Measurements from ENCODE around the gene CENPX. TPM values are rescaled to one million over a fixed set of nuclear protein-coding genes. Genes with fewer than 3 reads are reported as not detected.

The CENPX gene
- polyA plus RNA-seq, 1 experiment = 57.0 TPM

GRCh38 chr17:82016875-82017459 lies 5.7 kb downstream of the CENPX start:
- no peaks in the 10 kb centered on the region for H3K27me3 ChIP-seq (ENCODE audit: control insufficient read depth, insufficient read depth, low read length)
- H3K4me3 ChIP-seq (ENCODE audit: low read depth, low read length) = no peak overlapping the region
- POLR2A ChIA-PET = no interaction called here
- TF ChIP-seq CTCF (IDR thresholded peaks at IDR 0.05; ENCODE audit: insufficient read depth, low read depth, low read length) = no peak
- CTCF ChIA-PET = interaction anchor here (0.8 to 11.6 kb wide), 2 partner anchors 57 to 64 kb away, joined by 3 to 218 read pairs; partner anchors contain the start of gene NOTUM
- DNase-seq (ENCODE audit: low read depth) = no peak
- H3K36me3 ChIP-seq (ENCODE audit: control insufficient read depth, insufficient read depth, low read length) = peaks cover 14% of the 10 kb centered on the region

- H3K4me3 ChIP-seq (ENCODE audit: low read depth, low read length) = no peak overlapping the region
- no peak for TF ChIP-seq CTCF (IDR thresholded peaks at IDR 0.05; ENCODE audit: insufficient read depth, low read depth, low read length)
- peaks cover 15% of the 10 kb centered on the region for H3K36me3 ChIP-seq (ENCODE audit: control insufficient read depth, insufficient read depth, low read length)
- no peak for DNase-seq (ENCODE audit: low read depth)
- CTCF ChIA-PET = interaction anchor here (0.8 to 11.6 kb wide), 3 partner anchors 14 to 63 kb away, joined by 3 to 218 read pairs (median 3); partner anchors contain the start of gene NOTUM
- POLR2A ChIA-PET = no interaction called here
- no peaks in the 10 kb centered on the region for H3K27me3 ChIP-seq (ENCODE audit: control insufficient read depth, insufficient read depth, low read length)
These were observed 6.4 kb downstream of the CENPX start for GRCh38 chr17:82016061-82016874.

- DNase-seq (ENCODE audit: low read depth) = no peak
- POLR2A ChIA-PET = no interaction called here
These were observed 7.2 kb downstream of the CENPX start for GRCh38 chr17:82015311-82015971.

GRCh38 chr17:82014971-82015310 lies 7.7 kb downstream of the CENPX start:
- Histone ChIP-seq H3K4me3 (ENCODE audit: low read depth, low read length) (no peak overlapping the region), H3K27me3 (ENCODE audit: control insufficient read depth, insufficient read depth, low read length) (no peaks in the 10 kb centered on the region), H3K36me3 (ENCODE audit: control insufficient read depth, insufficient read depth, low read length) (peaks cover 15% of the 10 kb centered on the region)
- no peak for TF ChIP-seq CTCF (IDR thresholded peaks at IDR 0.05; ENCODE audit: insufficient read depth, low read depth, low read length)
- DNase-seq (ENCODE audit: low read depth) = no peak
- ChIA-PET POLR2A (no interaction called here), CTCF (interaction anchor here (11.6 kb wide), 1 partner anchor 55 kb away, joined by 218 read pairs; the partner anchor contains the start of gene NOTUM)

More at GRCh38 chr17:82015311-82015971, 7.2 kb downstream of the CENPX start:
- Histone ChIP-seq H3K4me3 (ENCODE audit: low read depth, low read length) (no peak overlapping the region), H3K36me3 (ENCODE audit: control insufficient read depth, insufficient read depth, low read length) (peaks cover 15% of the 10 kb centered on the region), H3K27me3 (ENCODE audit: control insufficient read depth, insufficient read depth, low read length) (no peaks in the 10 kb centered on the region)
- no peak for TF ChIP-seq CTCF (IDR thresholded peaks at IDR 0.05; ENCODE audit: insufficient read depth, low read depth, low read length)
- CTCF ChIA-PET = interaction anchor here (1.0 to 11.6 kb wide), 2 partner anchors 15 to 55 kb away, joined by 3 to 218 read pairs; partner anchors contain the start of gene NOTUM

- peaks cover 15% of the 10 kb centered on the region for H3K36me3 ChIP-seq (ENCODE audit: control insufficient read depth, insufficient read depth, low read length)
- no peak for DNase-seq (ENCODE audit: low read depth)
- H3K4me3 ChIP-seq (ENCODE audit: low read depth, low read length) = no peak overlapping the region
- TF ChIP-seq CTCF (IDR thresholded peaks at IDR 0.05; ENCODE audit: insufficient read depth, low read depth, low read length) = no peak
- CTCF ChIA-PET = interaction anchor here (1.5 to 11.6 kb wide), 2 partner anchors 10 to 54 kb away, joined by 4 to 218 read pairs; partner anchors contain the start of gene NOTUM
- POLR2A ChIA-PET = no interaction called here
- no peaks in the 10 kb centered on the region for H3K27me3 ChIP-seq (ENCODE audit: control insufficient read depth, insufficient read depth, low read length)
These were observed 8.2 kb downstream of the CENPX start for GRCh38 chr17:82014432-82014831.
